Left ventricle myocardium inferior (tissue), 1 donor: ENCODE data around the gene ANKS1B. TPM values are rescaled to one million over a fixed set of nuclear protein-coding genes. Genes with fewer than 3 reads are reported as not detected.

ENCODE experiments used
- DNase-seq: peaks from one replicate; pipeline ENCODE4 v3.0.0-alpha.2; 2020
- H3K27ac ChIP-seq: fragments of 200-600 bp; replicated peaks from 2 replicates; pipeline ENCODE4 v1.8.0; 2021
- H3K27me3 ChIP-seq: fragments of 200-600 bp; 2 replicates; pipeline ENCODE4 v1.8.0; 2021; ENCODE audit warnings: low read depth
- H3K36me3 ChIP-seq: fragments of 200-600 bp; 2 replicates; pipeline ENCODE4 v1.8.0; 2021
- H3K4me1 ChIP-seq: fragments of 200-600 bp; 2 replicates; pipeline ENCODE4 v1.8.0; 2021
- H3K4me3 ChIP-seq: fragments of 200-600 bp; 2 replicates; pipeline ENCODE4 v1.8.0; 2021; ENCODE audit warnings: mild to moderate bottlenecking, moderate library complexity
- H3K9me3 ChIP-seq: fragments of 200-600 bp; replicated peaks from 2 replicates; pipeline ENCODE4 v1.8.0; 2021
- CTCF ChIP-seq: fragments of 200-600 bp; IDR thresholded peaks from 2 replicates; pipeline ENCODE4 v1.8.0; 2021; ENCODE audit warnings: antibody characterized with exemption, mild to moderate bottlenecking, borderline replicate concordance
- intact Hi-C: fragments of 100-400 bp; cut with micrococcal nuclease; formaldehyde crosslinking; loops from one replicate; pipeline ENCODE4 v1.11.0; 2022
- total RNA-seq: library from RNA; stranded (reverse); fragmentation: NEBNext Ultra II Directional; extraction: Animal tissue kit (Norgen Biotek cat#: 25700); gene quantifications from one replicate; pipeline ENCODE4 v1.2.1, GENCODE V29; 2021
- donor health status: DM: no; HTN: yes; CAD: no; lungs with severe emphysema.

Gene ANKS1B
- total RNA-seq, 1 donor from 2014 or later = 1.6 TPM

DNA sequence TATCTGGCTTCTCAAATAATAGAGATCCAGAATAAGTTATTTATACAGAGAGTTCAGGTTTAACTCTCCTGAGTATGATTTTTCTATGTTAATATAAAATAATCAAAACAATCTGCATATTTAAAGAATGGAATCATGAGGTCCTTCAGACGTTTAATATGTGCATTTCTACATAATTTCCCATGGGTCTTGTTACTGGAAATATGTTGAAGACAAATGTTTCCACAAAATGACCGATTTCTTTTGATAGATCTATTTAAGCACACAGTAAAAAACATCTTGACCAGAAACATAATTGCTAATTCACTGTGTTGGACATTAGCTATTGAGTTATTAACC lies 957.7 kb downstream of the ANKS1B start:
- intact Hi-C loops = no loop called here
- no peaks in the 10 kb centered on the region for H3K27me3 ChIP-seq
- H3K36me3 ChIP-seq = no peaks in the 10 kb centered on the region
- no peaks in the 10 kb centered on the region for H3K4me1 ChIP-seq
- DNase-seq = no peak
- no peak overlapping the region for H3K4me3 ChIP-seq
- no peaks in the 10 kb centered on the region for H3K9me3 ChIP-seq
- no peak for TF ChIP-seq CTCF
- H3K27ac ChIP-seq = no peak overlapping the region

DNA sequence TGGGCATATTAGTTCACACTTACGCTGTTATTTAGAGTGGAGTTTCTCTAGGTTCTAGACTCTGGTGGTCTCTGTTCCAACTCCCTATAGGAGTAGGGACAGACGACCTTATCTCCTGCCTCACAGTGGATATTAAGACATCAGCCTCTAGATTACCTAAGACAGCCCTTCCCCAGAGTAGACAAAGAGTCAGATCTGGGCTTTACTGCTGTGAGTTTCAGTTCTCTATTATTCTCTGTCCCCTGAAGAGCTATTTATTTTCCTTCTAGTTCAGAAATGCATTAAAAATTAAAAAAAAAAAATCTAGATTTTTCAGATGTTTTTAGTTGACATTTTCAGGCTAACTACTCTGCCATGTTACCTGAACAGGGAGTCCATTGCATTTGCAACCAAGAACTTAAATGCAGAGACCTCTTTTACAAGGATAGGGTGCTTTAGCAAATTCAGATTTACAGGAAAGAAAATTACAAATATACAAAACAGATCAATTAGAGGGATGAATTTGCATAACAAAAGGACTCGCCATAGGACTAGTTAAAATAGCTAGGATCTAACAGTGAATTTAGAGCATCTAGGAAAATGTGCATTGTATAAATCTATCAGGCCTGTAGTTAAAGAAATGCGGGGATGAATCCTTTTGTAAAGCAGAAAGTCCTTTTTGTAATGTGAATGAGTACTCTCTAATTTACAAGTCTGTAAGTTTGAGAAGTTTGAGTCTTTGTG lies 958.2 kb downstream of the ANKS1B start:
- TF ChIP-seq CTCF = no peak
- Histone ChIP-seq H3K9me3 (no peaks in the 10 kb centered on the region), H3K27ac (no peak overlapping the region), H3K36me3 (no peaks in the 10 kb centered on the region), H3K27me3 (no peaks in the 10 kb centered on the region), H3K4me3 (no peak overlapping the region), H3K4me1 (no peaks in the 10 kb centered on the region)
- DNase-seq = no peak
- intact Hi-C loops = no loop called here

GRCh38 chr12:99024870-99025269 lies 959.9 kb downstream of the ANKS1B start:
- Histone ChIP-seq H3K4me1 (no peaks in the 10 kb centered on the region), H3K4me3 (no peak overlapping the region), H3K27ac (no peak overlapping the region), H3K36me3 (no peaks in the 10 kb centered on the region), H3K27me3 (no peaks in the 10 kb centered on the region), H3K9me3 (no peaks in the 10 kb centered on the region)
- TF ChIP-seq CTCF = no peak
- intact Hi-C loops = no loop called here
- no peak for DNase-seq

DNA sequence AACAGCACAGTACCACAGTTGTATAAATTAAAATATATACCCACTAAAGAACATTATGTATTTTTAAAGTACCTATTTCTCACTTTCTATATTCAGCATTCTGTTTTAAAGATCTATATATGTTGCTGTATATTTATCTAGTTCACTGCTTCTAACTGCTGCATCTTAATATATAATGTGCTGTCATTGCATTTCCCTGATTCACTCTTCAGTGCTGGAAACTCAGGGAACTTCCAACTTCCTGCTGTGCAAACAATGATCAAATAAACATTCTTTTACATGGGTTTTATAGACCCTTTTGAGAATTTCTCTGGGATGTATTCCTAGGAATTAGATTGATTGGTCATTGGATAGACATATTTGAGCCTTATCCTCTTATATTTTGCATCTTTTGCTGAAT lies 960.5 kb downstream of the ANKS1B start:
- no peak for TF ChIP-seq CTCF
- no peak overlapping the region for H3K27ac ChIP-seq
- H3K9me3 ChIP-seq = no peaks in the 10 kb centered on the region
- H3K4me3 ChIP-seq = no peak overlapping the region
- intact Hi-C loops = no loop called here
- no peaks in the 10 kb centered on the region for H3K4me1 ChIP-seq
- no peaks in the 10 kb centered on the region for H3K36me3 ChIP-seq
- DNase-seq = no peak
- no peaks in the 10 kb centered on the region for H3K27me3 ChIP-seq

- no peak for DNase-seq
- H3K9me3 ChIP-seq = peaks cover 17% of the 10 kb centered on the region
- no peaks in the 10 kb centered on the region for H3K36me3 ChIP-seq
- no peak for TF ChIP-seq CTCF
- no peaks in the 10 kb centered on the region for H3K27me3 ChIP-seq
- intact Hi-C loops = no loop called here
- H3K4me1 ChIP-seq = no peaks in the 10 kb centered on the region
- no peak overlapping the region for H3K27ac ChIP-seq
- no peak overlapping the region for H3K4me3 ChIP-seq
Measured at GRCh38 chr12:99020871-99021270, 963.9 kb downstream of the ANKS1B start.
